Measurements from ENCODE around the gene CCNL1.
"Not testable (repeated sequence)": the region's sequence is repeated elsewhere in the genome, so short reads cannot be mapped to it uniquely, and the experiment has no call there.

The CCNL1 gene

DNA sequence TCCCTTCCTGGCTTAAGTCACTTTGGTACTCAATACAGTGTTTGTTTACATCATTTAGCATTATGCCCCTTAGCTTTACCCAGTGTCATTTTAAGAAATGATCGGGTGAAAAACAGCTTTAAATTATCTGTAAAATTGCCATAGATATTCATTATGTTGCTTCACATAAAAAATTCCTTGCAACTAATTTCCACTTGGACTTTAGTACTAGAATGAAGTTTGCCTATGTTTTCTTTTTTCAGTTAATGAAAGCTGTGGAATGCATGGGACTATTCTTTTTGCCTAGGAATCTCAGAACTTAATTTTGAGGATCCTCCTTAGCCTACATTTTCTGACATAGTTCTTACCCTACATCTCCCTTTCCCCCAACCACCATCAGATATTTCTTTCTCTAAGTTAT lies 38.4 kb downstream of the CCNL1 start:
- DNase-seq = no peak

DNA sequence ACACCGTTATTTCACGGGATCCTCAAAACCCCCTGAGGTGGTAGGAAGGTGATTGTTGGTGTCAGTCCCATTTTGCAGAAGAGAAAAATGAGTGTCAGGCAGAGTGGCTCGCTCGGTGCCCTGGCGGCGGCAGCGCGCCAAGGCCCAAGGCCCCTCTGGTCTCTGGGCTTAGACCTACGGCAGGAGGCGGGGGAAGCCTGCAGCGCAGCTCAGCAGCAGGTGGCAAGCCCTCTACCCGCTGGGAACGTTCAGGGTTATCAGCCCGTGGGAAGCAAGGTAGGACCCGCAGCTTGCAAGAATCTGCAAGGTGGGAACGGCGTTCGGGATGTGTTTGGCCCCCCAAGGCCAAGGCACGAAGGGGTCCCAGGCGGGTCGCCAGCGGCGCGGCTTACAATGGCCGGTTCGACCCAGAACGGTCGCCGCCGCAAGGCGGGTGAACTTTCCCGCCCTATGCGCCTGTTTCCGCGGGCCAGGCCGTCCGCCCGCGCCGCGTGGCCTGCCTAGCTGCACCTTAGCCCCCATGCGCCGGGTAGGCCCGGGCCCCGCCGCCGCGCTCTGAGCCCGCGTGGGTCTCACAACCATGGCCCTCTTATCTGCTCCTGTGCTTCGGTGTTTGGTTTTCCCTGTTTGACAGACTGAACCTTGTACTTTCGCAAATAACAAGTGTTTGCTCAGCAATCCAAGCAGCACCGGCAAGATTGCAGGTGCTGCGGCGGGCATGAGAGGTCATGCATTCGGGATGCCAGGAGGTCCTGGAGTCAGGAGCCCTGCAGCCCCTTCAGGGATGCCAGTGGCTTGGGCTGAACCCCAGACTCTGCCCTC lies 39.7 kb downstream of the CCNL1 start:
- DNase-seq = no peak

DNA sequence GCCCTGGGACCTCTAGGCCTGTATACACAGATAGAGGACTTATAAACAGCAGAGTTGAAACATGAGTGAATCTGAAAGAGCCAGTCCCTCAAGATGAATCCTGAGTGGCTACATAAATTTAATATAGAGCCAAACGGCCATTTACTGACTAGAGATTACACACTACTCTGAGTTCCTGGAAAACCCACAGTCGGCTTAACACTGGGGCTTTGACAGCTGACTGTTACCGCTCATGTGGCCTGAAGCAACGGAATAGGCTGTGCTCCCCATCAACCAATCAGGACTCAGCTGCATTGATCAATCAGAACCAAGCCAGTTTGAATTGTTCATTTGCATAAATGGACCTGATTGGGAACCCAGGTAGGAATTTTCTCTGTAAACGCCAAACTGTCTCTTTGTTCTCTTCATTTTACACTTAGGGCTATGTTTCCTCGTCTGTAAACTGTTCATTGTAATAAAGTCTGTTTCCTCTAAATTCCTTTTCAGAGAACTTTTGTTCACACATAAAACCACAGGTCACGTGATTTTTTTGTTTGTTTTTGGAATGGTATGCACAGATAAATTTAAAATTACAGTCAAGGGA lies 40.5 kb downstream of the CCNL1 start:
- no peak for DNase-seq

- DNase-seq = no peak
Measured at GRCh38 chr3:157117875-157118654, 41.9 kb downstream of the CCNL1 start.

GRCh38 chr3:157117206-157117605 lies 42.7 kb downstream of the CCNL1 start:
- no peak for DNase-seq

DNA sequence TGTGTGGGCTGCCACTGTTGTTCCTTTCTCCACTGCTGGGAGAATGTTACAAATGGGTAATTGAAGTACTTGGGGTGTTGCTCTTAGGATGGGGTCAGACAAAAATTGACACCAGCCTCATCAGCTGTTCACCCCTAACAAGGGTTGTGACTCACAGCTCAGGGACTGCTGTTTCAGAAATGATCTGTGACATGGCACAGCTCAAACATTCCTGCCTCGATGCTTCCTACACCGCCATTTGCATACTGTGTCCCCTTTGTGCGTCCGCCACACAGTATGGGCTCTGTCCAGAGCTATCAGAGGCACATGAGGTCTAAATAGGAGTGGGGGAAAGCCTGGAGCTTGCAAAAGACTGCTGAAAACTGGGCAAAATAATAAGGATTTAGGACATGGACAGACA lies 43.9 kb downstream of the CCNL1 start:
- no peak for DNase-seq

DNA sequence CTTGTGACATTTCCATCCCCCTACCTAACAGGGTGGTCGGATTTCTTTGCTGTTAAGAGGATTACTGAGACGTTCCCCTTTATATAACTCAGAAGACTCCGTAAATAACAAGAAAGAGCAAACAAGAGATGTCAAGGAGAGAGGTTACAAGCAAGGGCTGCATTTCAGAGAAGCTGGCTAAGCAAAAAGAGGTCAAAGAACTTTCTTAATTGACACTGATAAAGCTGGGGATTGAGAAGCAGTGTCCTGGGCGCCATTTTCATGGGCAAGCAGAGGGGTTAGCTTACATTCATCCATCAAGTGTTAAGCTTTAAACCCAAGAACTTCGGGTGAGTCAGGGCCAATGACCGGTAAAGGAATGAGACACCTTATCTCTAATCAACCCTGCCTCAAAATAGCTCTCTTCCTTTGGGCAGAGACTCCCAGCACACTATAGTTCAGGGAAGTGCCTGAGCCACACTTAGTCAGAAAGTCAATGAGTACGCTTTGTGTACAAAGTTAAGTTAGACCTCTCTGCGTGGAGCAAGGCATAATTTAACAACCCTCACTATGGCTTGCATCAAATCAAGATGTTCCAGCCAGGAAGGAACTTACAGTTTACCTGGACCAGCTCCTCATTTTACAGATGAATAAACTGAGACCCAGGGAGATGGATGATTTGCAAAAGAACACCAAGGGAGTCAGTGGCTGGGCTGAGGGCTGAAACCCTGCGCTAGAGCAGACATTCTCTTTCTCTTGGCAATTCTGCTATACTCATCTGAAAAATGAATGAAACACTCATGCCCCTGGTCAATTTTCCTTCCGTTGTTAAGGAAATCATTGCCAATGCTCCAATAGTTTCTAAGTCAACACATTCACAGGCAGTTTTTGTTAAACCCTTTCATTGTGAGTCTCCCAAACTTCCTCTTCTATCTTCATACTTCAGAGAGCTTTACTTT lies 44.6 kb downstream of the CCNL1 start:
- DNase-seq = no peak

GRCh38 chr3:157113832-157114505 lies 46.0 kb downstream of the CCNL1 start:
- no peak for DNase-seq

- DNase-seq = no peak
Measured at GRCh38 chr3:157112536-157112935, 47.4 kb downstream of the CCNL1 start.

GRCh38 chr3:157111518-157111917 lies 48.4 kb downstream of the CCNL1 start:
- DNase-seq = no peak

DNA sequence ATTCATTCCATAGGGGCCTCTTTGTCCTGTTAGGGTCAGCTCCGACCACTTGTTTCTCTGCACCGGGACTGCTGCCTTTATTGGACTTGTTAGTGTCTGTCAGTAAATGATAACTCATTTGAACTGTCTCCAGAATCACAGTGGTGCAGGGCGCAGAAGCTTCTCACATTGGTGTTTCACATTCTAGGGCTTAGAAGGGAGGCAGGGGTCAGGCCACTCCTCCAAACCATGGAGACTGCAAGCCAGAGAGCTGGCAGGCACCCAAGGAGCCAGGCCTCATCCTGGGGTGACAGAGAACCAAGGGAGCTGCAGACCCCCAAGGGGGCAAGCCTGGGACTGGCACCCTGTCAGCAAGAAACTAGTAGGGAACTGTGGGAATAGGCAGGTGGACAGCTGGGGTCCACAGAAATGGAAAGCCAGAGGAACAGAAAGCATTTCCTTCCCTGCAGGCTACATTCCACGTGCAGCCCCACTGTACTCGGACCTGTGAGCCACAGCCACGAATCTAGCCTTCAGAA lies 49.1 kb downstream of the CCNL1 start:
- no peak for DNase-seq

GRCh38 chr3:157109267-157110141 lies 50.4 kb downstream of the CCNL1 start:
- DNase-seq = no peak

DNA sequence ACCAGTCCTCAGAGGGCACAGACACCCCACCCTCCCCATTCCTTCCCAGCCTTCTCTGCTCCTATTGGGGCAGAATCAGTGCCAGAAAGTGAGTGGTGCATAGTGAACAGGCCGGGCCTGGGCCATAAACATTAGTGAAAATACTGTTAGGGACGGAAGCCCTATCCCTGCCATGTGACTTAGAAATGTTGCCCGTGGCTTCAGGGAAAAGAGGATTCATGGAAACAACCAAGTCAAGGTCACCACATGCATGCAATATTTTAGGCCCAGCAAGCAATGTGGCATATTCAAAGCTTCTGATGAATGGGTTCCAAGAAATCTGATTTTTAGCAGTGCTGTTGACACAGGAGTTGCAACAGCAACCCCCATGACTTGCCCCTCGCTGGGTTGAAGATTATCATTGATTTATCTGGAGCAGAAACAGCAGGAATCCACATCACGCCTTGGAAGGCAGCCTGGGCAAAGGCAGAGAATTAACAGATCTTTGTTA lies 52.3 kb downstream of the CCNL1 start:
- DNase-seq = no peak

DNA sequence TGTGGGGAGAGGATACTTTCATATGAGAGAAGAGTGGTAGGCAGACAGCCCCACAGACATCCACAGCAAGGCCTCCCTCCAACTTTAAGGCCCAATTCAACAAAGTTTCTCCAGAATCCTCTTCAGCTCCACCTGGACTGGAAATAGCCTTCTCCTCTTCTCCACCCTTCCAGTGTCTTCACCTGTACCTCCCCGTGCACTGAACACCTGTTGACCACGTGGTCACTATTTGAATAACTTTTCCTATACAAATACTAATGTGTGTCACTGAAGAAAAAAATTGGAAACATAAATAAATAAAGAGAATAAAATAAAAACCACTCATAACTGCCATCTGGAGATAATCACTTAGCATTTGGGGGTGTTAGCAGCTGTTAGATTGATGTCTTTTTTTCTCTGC lies 52.9 kb downstream of the CCNL1 start:
- no peak for DNase-seq

DNA sequence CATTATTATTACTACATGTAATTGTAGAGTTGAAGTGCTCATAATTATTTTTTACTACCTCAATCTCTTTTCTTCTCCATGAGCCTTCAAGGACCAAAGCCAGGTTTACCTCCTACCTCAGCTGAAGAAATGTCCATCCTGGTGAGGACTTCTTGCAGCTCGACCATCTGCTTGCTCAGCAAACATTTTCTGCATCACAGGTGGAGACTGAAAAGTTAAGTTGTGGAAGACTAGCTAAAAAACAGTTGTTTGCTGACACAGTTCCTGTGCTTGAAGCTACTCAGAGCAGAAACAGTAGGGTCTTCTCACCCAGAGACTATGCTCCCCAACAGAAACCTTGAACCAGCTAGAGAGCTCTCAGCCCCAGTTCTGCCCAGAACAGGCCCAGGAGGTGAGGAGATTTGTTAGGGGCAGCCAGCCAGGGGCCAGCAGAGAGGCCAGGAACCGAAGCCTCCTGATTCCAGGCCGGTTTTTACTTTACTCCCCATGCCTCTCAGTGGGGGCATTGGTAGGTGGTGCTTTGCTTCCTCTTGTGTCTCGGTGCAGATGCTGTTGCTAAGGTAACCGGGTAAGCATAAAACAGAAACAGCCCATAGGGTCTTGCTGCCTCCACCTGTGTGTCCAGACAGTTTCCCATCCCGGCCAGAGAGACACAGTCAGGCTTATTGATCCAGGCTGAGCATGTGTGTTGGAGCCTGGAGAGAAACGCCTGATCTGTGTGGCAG lies 54.9 kb downstream of the CCNL1 start:
- DNase-seq = peak; percentile 6

DNA sequence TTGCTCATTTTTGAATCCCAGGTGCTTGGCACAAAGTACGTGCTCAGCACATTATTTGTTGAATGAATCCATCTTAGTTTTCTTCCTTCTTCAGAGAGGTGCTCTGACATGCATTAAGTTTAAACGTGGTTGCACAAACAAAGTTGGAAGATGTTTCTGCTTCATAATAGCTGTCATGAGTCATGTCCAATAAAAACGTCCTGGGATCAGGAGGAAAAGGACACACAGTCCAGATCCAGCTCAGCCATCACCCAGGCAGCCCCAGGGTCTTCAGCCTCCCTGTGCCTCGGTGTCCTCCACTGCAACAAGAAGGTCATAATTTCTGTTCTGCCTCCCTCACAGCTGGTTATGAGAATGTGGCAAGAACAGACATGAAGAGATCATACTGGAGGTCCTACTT lies 55.4 kb downstream of the CCNL1 start:
- no peak for DNase-seq

DNA sequence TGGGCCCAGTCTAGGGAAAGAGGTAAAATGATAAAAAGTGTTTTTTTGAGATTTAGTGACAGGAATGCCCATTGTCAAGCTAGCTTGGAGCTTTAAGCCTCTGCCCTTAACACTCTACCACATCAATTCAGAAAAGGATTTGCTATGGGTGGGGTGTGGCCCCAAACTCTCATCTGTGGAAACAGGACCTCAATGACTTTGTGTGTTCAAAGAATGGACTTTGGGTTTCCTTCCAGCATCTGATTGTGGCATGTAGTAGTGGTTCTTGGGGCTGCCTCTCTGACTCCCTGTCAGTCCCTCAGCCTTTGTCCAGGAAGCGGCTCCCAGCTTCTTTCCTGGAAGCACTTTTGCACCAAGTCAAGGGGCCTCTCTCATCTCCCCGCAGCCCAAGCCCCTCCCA lies 56.1 kb downstream of the CCNL1 start:
- DNase-seq = no peak

- DNase-seq = no peak
Measured at GRCh38 chr3:157103280-157103679, 56.7 kb downstream of the CCNL1 start.

DNA sequence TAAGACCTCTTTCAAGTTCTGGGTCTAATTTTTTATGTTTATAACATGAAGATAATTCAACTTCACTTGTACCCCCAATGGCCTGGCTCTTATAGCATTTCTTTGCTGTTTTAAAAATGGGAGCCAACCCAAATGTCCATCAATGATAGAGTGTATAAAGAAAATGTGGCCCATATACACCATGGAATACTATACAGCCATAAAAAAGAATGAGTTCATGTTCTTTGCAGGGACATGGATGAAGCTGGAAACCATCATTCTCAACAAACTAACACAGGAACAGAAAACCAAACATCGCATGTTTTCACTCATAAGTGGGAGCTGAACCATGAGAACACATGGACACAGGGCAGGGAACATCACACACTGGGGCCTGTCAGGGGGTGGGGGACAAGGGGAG lies 57.4 kb downstream of the CCNL1 start:
- DNase-seq = not testable (repeated sequence)

DNA sequence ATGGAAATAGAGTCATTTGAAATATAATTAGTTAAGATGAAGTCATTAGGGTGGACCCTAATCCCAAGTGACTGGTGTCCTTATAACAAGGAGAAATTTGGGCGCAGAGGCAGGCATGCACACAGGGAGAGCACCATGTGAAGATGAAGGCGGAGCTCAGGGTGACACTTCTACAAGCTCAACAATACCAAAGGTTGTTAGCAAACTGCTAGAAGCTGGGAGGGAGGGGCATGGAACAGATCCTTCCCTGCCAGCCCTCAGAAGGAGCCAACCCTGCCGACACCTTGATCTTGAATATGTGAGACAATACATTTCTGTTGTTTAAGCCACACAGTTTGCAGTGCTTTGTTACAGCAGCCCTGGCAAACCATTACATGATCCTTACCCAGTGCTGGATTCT lies 57.8 kb downstream of the CCNL1 start:
- DNase-seq = no peak
